ENCODE results near the gene URB1.

URB1 gene

DNA sequence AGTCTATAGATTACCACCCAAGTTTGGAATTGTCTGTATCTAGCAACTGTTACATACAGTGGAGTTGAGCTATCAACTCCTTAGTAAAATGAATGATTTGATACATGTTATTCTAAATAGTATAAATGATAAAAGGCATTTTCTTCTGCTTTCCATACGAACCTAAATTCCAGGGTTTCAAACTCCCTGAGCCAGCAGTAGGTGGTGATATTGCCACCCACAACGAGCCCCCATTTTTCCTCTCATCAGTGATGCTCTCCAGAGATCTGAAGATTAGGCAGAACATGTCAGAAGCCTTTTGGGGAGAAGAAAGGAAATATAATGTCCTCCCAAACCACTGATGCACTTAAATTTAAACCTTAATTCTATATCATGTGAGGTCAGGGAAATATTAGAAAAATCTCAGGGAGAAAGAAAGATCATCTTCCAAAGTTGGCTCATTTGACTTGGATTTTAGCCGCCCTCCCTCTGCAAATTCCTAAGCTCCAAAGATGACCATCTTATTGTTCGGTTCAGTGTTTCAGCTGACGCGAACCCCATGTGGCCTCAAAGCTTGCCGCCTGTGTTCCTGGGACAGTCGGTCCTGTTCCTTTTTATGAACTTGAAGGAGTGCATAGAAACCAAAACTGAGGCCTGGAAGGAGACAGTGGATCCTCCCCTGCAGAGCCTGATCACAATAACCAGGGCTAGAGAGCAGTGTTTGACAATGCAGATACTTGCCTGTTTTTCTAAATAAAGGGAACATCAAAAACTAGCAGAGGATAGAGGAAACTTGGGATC lies 22.0 kb upstream of the URB1 start:
- TF ChIP-seq, protein P1, sequence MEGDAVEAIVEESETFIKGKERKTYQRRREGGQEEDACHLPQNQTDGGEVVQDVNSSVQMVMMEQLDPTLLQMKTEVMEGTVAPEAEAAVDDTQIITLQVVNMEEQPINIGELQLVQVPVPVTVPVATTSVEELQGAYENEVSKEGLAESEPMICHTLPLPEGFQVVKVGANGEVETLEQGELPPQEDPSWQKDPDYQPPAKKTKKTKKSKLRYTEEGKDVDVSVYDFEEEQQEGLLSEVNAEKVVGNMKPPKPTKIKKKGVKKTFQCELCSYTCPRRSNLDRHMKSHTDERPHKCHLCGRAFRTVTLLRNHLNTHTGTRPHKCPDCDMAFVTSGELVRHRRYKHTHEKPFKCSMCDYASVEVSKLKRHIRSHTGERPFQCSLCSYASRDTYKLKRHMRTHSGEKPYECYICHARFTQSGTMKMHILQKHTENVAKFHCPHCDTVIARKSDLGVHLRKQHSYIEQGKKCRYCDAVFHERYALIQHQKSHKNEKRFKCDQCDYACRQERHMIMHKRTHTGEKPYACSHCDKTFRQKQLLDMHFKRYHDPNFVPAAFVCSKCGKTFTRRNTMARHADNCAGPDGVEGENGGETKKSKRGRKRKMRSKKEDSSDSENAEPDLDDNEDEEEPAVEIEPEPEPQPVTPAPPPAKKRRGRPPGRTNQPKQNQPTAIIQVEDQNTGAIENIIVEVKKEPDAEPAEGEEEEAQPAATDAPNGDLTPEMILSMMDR (conservative IDR thresholded peaks at IDR 0.05; ENCODE audit: low read length), result peak; percentile 62
- no peak for DNase-seq (ENCODE audit: low read depth)
- H3K4me3 ChIP-seq (ENCODE audit: low read length), result no peak overlapping the region

DNA sequence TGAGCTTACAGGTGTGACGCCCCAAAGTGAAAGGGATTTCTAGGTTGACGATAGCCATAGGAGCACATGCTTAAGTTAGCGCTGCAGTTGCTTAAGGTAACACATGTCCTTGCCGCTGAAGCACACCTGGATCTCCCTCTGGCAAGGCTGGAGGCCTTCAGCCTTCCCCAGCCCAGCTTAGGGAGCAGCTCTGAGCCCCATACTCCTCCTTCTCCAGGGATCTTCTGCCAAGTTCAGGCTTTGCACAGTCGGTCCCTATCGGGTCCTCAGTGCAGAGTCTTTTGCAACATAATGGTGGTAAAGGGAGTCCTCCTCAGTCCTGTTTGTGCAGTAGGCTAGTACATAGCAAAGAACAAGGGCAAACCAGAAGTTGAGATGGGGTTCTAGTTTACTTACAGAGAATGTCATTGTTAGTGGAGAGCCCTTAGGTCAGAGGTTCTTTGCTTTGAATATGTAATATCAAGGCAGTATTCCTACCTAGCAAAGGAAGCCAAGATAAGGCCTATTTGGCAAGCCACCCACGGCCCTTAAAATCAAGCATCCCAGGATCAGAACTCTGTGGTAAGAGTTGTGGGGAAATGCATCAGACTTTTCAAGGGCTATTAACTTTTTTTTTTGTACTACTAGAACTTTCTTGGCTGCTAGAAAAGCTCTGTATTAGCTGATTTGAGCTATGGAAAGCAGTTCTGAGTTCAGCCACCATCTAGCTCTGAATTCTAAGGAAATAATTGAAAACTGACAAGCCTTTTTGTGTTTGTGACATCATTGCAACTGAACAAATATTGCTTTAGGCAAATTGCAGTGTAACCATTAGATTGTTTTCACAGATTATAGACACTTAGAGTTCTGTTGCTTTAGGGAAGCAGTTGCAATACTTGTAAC lies 21.1 kb upstream of the URB1 start:
- no peak for DNase-seq (ENCODE audit: low read depth)

DNA sequence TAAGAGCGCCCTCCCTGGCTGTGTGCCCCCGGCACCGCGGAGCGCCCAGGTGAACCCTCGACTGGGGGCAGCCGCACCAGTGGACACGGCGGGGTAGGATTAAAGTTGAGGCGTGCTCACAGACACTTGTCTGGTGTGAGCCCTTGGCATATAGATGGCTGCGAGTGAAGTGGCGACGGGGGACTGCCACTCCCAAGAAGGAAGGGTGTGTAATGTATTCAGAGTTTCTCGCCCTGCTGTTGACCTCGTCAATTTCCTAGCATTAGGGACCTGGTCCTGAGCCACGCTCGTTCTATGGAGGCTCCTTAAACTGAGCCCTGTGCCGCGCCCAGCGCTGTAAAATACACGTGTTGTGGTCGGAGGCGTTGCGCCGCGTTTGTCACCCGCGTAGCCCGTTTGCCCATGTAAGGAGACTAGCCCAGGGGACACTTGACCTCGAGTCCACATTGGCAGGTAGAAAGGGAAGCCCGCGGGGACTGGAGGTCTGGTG lies 20.2 kb upstream of the URB1 start:
- H3K4me3 ChIP-seq (ENCODE audit: low read length), result peak overlapping the region; percentile 71
- TF ChIP-seq, protein P1 (conservative IDR thresholded peaks at IDR 0.05; ENCODE audit: low read length), result no peak
- DNase-seq (ENCODE audit: low read depth), result no peak

More for the DNA sequence above, 21.1 kb upstream of the URB1 start:
- no peak overlapping the region for H3K4me3 ChIP-seq (ENCODE audit: low read length)
- TF ChIP-seq, protein P1 (conservative IDR thresholded peaks at IDR 0.05; ENCODE audit: low read length), result no peak

DNA sequence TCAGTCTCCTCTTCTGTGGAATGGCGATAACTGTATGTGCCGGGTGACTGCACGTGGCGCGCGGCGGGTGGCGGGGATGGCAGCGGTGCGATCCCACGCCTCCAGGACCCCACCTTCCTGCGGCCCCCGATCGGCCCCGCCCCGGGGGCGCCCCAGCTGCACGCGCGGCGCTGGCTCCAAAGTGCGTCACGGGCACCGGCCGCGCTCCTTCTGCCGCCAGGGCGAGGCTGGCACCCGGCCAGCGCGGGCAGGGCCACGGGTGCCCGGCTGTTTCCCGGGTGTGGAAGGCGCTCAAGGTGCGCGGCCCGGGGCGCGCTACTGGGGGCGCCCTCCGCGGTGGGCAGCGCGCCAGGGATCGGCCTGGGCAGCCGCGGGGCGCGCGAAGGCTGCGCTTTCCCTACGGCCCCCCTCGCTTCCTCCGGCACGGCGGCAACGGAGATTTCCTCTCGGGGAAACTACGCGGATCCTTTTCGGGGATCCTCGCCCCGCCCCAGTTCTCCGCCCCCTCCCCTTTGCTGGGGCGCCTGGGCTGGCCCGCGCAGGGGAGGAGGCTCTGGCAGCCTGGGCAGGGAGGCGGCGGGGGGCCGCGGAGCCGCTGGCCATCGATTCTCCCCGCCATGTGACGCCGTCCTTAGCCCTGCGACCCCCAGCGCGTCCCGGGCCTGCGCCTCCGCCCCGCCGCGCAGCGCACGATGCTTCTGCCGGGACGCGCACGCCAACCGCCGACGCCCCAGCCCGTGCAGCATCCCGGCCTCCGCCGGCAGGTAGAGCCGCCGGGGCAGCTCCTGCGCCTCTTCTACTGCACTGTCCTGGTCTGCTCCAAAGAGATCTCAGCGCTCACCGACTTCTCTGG lies 19.6 kb upstream of the URB1 start, which contains the start of gene EVA1C:
TSS of gene EVA1C (plus strand) at position 545 of the 853 bp plus-strand sequence. CDS start at position 693, 148 bp downstream.
- DNase-seq (ENCODE audit: low read depth), result no peak
- peak within 1 kb of the TSS; percentile 71 for H3K4me3 ChIP-seq (ENCODE audit: low read length)
- TF ChIP-seq, protein P1 (conservative IDR thresholded peaks at IDR 0.05; ENCODE audit: low read length), result no peak

DNA sequence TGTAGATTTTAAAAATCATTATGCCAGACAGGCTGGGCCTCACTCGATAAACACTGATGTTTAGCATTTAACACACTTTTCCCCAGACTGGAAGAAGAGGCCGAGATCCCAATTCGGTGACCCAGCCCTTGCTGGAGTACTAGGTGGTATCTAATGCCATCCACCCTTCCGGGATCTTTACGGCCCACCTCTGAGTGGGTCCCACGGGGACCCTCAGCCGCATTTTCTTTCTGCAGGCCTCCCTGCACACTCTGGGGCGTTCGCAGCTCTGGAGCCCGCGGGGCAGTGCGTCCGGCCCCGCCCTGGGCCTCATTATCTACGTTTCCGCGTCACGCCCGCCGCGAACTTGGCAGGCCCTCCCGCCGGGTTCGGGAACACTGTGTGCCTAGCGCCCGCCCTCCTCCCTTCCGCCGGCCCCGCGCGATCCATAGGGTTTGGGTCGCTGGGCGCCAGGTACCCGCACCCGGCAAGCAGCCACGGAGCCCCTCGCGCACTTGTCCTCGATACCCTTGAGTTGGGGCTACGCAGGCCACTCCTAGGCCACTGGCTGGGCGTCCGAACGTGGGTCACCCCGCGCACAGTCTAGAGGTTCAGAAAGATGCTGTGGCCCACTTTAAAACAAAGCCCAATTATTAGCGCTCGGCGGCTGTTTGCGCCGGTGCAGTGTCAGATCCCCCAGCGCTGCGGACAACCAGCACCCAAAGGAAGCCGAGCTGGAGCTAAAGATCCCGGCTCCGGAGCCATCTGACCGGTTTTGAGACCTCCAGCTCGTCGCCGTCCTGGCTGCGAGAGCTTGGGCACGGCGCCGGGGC lies 18.7 kb upstream of the URB1 start:
- peak overlapping the region; percentile 71 for H3K4me3 ChIP-seq (ENCODE audit: low read length)
- peak; percentile 64 for DNase-seq (ENCODE audit: low read depth)
- TF ChIP-seq, protein P1 (conservative IDR thresholded peaks at IDR 0.05; ENCODE audit: low read length), result no peak

DNA sequence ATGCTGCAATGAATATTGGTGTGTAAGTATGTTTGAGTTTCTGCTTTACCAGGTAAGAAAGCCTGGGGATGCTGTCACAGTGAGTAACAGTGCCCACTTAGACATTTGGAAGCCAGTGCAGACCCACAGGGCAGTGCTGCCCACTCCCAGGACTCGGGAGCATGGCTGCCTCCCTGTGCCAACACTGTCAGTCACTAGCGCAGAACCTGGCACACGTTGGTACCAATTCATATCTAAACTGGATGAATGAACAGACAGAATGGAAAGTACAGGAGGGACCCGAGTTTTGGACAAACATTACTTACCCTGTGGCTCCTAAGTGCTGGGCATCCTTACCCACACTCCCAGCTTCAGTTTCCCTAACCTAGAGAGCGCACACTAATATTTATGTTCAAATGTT lies 18.1 kb upstream of the URB1 start:
- TF ChIP-seq, protein P1 (conservative IDR thresholded peaks at IDR 0.05; ENCODE audit: low read length), result no peak
- no peak for DNase-seq (ENCODE audit: low read depth)
- H3K4me3 ChIP-seq (ENCODE audit: low read length), result peak overlapping the region; percentile 71
